A549 (cell line): Measurements from ENCODE around the gene FOXR1. TPM values are rescaled to one million over a fixed set of nuclear protein-coding genes. Genes with fewer than 3 reads are reported as not detected.

Experiments
- ATAC-seq, 2 experiments: fragments of 200-7000 bp in 1 of 2; fragments of >200 bp in 1 of 2; cut with Nextera tagmentation in 1 of 2; cut with Tn5 transposase in 1 of 2; 3 replicates each; pipeline versions ENCODE4 v1.8.0 to v1.9.1; 2018 to 2020; ENCODE audit warnings: mild to moderate bottlenecking in 1 of 2, moderate library complexity in 1 of 2
- CTCF ChIA-PET: fragments of 300-600 bp; sonication (Branson Sonifier 250); formaldehyde crosslinking; extraction: SDS; loops from one replicate; lab custom pipeline; 2021; ENCODE audit warnings: antibody characterized with exemption, inconsistent platforms; lab: Yijun Ruan, JAX
- POLR2A ChIA-PET: fragments of 350-600 bp; formaldehyde crosslinking; extraction: SDS; loops from one replicate; lab custom pipeline; 2021; ENCODE audit warnings: antibody characterized with exemption, inconsistent platforms; lab: Yijun Ruan, JAX
- DNase-seq, 2 experiments: peaks; one replicate each; pipeline versions ENCODE4 v3.0.0 to v3.0.0-alpha.2; 2011 to 2016; ENCODE audit warnings: low read depth in 1 of 2, low spot score in 1 of 2
- FAIRE-seq: peaks from 2 replicates; lab custom pipeline; 2011; peaks lifted over from hg19 to GRCh38; lab: Jason Lieb, UNC
- H3K27ac ChIP-seq, 2 experiments: fragments of >200 bp; sonication (Bioruptor Twin); formaldehyde crosslinking; 3 replicates each; pipeline ENCODE4 v1.5.1; 2016 to 2017
- H3K4me1 ChIP-seq: fragments of >200 bp; sonication (Bioruptor Twin); formaldehyde crosslinking; 3 replicates; pipeline ENCODE4 v1.6.1; 2016
- H3K4me2 ChIP-seq: fragments of >200 bp; sonication (Bioruptor Twin); formaldehyde crosslinking; 3 replicates; pipeline ENCODE4 v1.6.1; 2016
- H3K4me3 ChIP-seq: fragments of >200 bp; sonication (Bioruptor Twin); formaldehyde crosslinking; 3 replicates; pipeline ENCODE4 v1.5.1; 2016
- H3K9me3 ChIP-seq: fragments of >200 bp; sonication (Bioruptor Twin); formaldehyde crosslinking; 3 replicates; pipeline ENCODE4 v1.6.1; 2016
- BCL3 ChIP-seq: fragments of >200 bp; sonication (Bioruptor Twin); formaldehyde crosslinking; IDR thresholded peaks from 3 replicates; pipeline ENCODE4 v1.6.1; 2016
- CEBPB ChIP-seq, 2 experiments: fragments of >200 bp in 1 of 2; sonication (Bioruptor Twin) in 1 of 2; formaldehyde crosslinking in 1 of 2; IDR thresholded peaks; 2 replicates each; pipeline ENCODE4 v1.6.1; 2012 to 2016
- CHD4 ChIP-seq: fragments of 200-600 bp; sonication (generic); IDR thresholded peaks from 2 replicates; pipeline ENCODE4 v1.6.1; 2016; ENCODE audit warnings: antibody characterized with exemption, mild to moderate bottlenecking, borderline replicate concordance
- E2F6 ChIP-seq: IDR thresholded peaks from 2 replicates; pipeline ENCODE4 v1.6.1; 2012; ENCODE audit warnings: low read depth, borderline replicate concordance
- EP300 ChIP-seq, 2 experiments: fragments of >200 bp; sonication (Bioruptor Twin); formaldehyde crosslinking; IDR thresholded peaks; 2 replicates in 1 of 2; 3 replicates in 1 of 2; pipeline ENCODE4 v1.6.1; 2016 to 2017
- ESRRA ChIP-seq: fragments of 150-350 bp; IDR thresholded peaks from 2 replicates; pipeline ENCODE4 v1.6.1; 2014; ENCODE audit warnings: mild to moderate bottlenecking, low read length, borderline replicate concordance
- FOSL2 ChIP-seq, 2 experiments: fragments of 450-650 bp in 1 of 2; fragments of >200 bp in 1 of 2; sonication (Bioruptor Twin) in 1 of 2; formaldehyde crosslinking; IDR thresholded peaks; 2 replicates each; pipeline versions ENCODE4 v1.5.0 to v1.6.1; 2016 to 2020; ENCODE audit warnings: mild to moderate bottlenecking in 1 of 2, moderate library complexity in 1 of 2
- JUN ChIP-seq, 2 experiments: fragments of >200 bp; sonication (Bioruptor Twin); formaldehyde crosslinking; IDR thresholded peaks; 2 replicates in 1 of 2; 3 replicates in 1 of 2; pipeline ENCODE4 v1.6.1; 2016 to 2017
- KDM1A ChIP-seq: fragments of 200-600 bp; sonication (generic); IDR thresholded peaks from 2 replicates; pipeline ENCODE4 v1.6.1; 2016; ENCODE audit warnings: low read depth, mild to moderate bottlenecking
- MAFK ChIP-seq: fragments of 450-650 bp; IDR thresholded peaks from 2 replicates; pipeline ENCODE4 v1.6.1; 2014; ENCODE audit not compliant: partially characterized antibody
- MYC ChIP-seq: IDR thresholded peaks from 2 replicates; pipeline ENCODE4 v1.6.1; 2012; ENCODE audit warnings: mild to moderate bottlenecking, inconsistent platforms, low read length, improper control_type of control experiment, borderline replicate concordance
- PBX3 ChIP-seq: IDR thresholded peaks from 2 replicates; pipeline ENCODE4 v1.6.1; 2012
- RARB ChIP-seq: fragments of 250-450 bp; sonication (Bioruptor Pico); IDR thresholded peaks from 2 replicates; pipeline ENCODE4 v1.8.0; 2021; ENCODE audit warnings: mild to moderate bottlenecking, moderate library complexity
- RNF2 ChIP-seq: fragments of 200-600 bp; sonication (generic); IDR thresholded peaks from 2 replicates; pipeline ENCODE4 v1.6.1; 2016; ENCODE audit warnings: low read depth, mild to moderate bottlenecking, antibody characterized with exemption, moderate library complexity, borderline replicate concordance
- TP53 ChIP-seq: fragments of 250-450 bp; sonication (Bioruptor Pico); IDR thresholded peaks from 2 replicates; pipeline ENCODE4 v1.5.0; 2021; ENCODE audit warnings: mild to moderate bottlenecking, moderate library complexity
- WGBS: methylation state at CpG from one replicate; pipeline ENCODE4 v1.1.6; 2017; ENCODE audit errors: missing lambda C conversion rate; 5-methylcytosine and 5-hydroxymethylcytosine counted together
- polyA plus RNA-seq, 4 experiments: library from polyadenylated mRNA; depleted of rRNA in 3 of 4; stranded (reverse); fragments of >200 nt; fragmentation: RNase III in 1 of 4; extraction: RNeasy Plus Mini Kit Qiagen cat#74134 plus additional on column Dnase treatment in 1 of 4; gene quantifications; 2 replicates in 3 of 4; 3 replicates in 1 of 4; pipeline ENCODE4 v1.2.3, GENCODE V29; 2011 to 2017
- TF ChIP-seq, protein P1 (sequence below): fragments of >200 bp; sonication (Bioruptor Twin); formaldehyde crosslinking; IDR thresholded peaks from 2 replicates; pipeline ENCODE4 v1.6.1; 2016

Gene FOXR1
- polyA plus RNA-seq, 2 of the 4 experiments (the other 2 are of a cell fraction), result not detected

GRCh38 chr11:118924591-118925585 lies 46.7 kb upstream of the FOXR1 start:
- ATAC-seq, result no peak
- 0% methylated on average over 5 of the region's 45 CpGs for WGBS
- peak in 1 of 2 experiments; percentile 49 for DNase-seq
- Histone ChIP-seq H3K4me3 (peak overlapping the region; percentile 62), H3K27ac (peak overlapping the region; percentile 98 to 100), H3K4me1 (peaks cover 23% of the 10 kb centered on the region), H3K4me2 (peak overlapping the region; percentile 100), H3K9me3 (no peaks in the 10 kb centered on the region)
- no peak for TF ChIP-seq EP300 (IDR thresholded peaks at IDR 0.05)
- no peak for TF ChIP-seq KDM1A
- TF ChIP-seq PBX3, result peak; percentile 33; the same call in 1 of the 2 replicates
- TF ChIP-seq JUN (IDR thresholded peaks at IDR 0.05), result peak in 1 of 2 experiments; percentile 9; a peak in 1 of 5 replicates
- CTCF ChIA-PET, result interaction anchor here (0.6 to 4.6 kb wide), 5 partner anchors 36 to 236 kb away, joined by 3 to 16 read pairs (median 3); partner anchors contain the start of gene DDX6
- POLR2A ChIA-PET, result interaction anchor here (1.0 to 2.3 kb wide), 3 partner anchors 14 to 132 kb away, joined by 4 to 53 read pairs (median 6); no protein-coding TSS in a partner anchor
- no peak for FAIRE-seq

DNA sequence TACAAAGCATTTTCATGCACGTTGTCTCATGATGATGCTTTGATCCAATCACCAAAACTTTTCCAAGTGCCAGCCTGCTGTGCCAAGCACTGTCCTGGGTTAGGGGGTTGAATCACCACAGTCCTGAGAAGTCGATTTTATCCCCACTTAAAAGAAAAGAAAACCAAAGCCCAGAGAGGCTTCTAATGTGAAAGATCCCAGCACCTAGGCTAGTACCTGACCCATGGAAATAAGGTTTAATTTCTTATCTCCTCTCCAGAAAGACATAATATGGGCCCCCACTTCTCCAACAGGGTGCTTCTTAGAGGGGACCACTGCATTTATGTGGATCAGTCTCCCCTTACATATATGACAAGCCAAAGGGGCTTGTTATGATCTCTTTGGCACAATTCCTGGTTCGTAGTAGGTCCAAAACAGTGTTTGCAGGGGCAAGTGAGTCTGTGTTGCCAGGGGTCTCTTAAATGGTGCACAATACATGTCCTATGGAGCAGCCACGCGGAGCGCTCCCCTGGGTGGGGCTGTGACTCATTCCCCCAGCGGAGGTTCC lies 43.9 kb upstream of the FOXR1 start:
- peak overlapping the region; percentile 94 for H3K4me3 ChIP-seq
- CTCF ChIA-PET, result interaction anchor here (0.6 to 6.6 kb wide), 15 partner anchors 9 to 317 kb away, joined by 3 to 55 read pairs (median 3); partner anchors contain the start of genes DDX6 and UPK2
- POLR2A ChIA-PET, result interaction anchor here (0.9 to 1.7 kb wide), 4 partner anchors 15 to 137 kb away, joined by 4 to 10 read pairs (median 8); partner anchors contain the start of gene DDX6
- no peak for DNase-seq
- H3K4me1 ChIP-seq, result peaks cover 23% of the 10 kb centered on the region
- H3K4me2 ChIP-seq, result peak overlapping the region; percentile 100
- H3K9me3 ChIP-seq, result no peaks in the 10 kb centered on the region
- H3K27ac ChIP-seq, result peak overlapping the region; percentile 98 to 100
- TF ChIP-seq FOSL2 (IDR thresholded peaks at IDR 0.05) (0 out of 2 replicates have a peak, but pooled peaks have one; percentile 11), FOSL2 (CRISPR knock-in tag; IDR thresholded peaks at IDR 0.05) (no peak; the same call in none of the 2 replicates), E2F6 (no peak), RARB (CRISPR knock-in tag) (no peak), KDM1A (no peak), JUN (IDR thresholded peaks at IDR 0.05) (0 out of 5 replicates have a peak, but pooled peaks of 1 of the 2 experiments have one; percentile 18)
- FAIRE-seq, result no peak
- WGBS, result 0% methylated on average over 5 of the region's 7 CpGs
- ATAC-seq, result no peak

GRCh38 chr11:118928101-118928869 lies 43.3 kb upstream of the FOXR1 start:
- POLR2A ChIA-PET, result interaction anchor here (0.6 to 1.7 kb wide), 5 partner anchors 16 to 137 kb away, joined by 4 to 10 read pairs (median 7); partner anchors contain the start of gene DDX6
- DNase-seq (peak; percentile 91 to 93), FAIRE-seq (no peak), ATAC-seq (peak; percentile 65 to 78)
- WGBS, result 0% methylated on average over 19 of the region's 32 CpGs
- Histone ChIP-seq H3K4me1 (peaks cover 27% of the 10 kb centered on the region), H3K9me3 (no peaks in the 10 kb centered on the region), H3K4me3 (peak overlapping the region; percentile 94), H3K4me2 (peak overlapping the region; percentile 100), H3K27ac (peak overlapping the region; percentile 98 to 100)
- CTCF ChIA-PET, result interaction anchor here (0.6 to 6.6 kb wide), 18 partner anchors 8 to 318 kb away, joined by 3 to 55 read pairs (median 4); partner anchors contain the start of genes DDX6 and UPK2
- no peak for TF ChIP-seq CHD4
- no peak for TF ChIP-seq E2F6
- peak in 1 of 2 experiments; percentile 57; a peak in 3 of 5 replicates for TF ChIP-seq JUN (IDR thresholded peaks at IDR 0.05)
- no peak for TF ChIP-seq MYC
- TF ChIP-seq FOSL2 (IDR thresholded peaks at IDR 0.05), result 0 out of 2 replicates have a peak, but pooled peaks have one; percentile 7
- peak; percentile 83; the same call in 1 of the 2 replicates for TF ChIP-seq FOSL2 (CRISPR knock-in tag; IDR thresholded peaks at IDR 0.05)
- TF ChIP-seq TP53, result no peak
- TF ChIP-seq PBX3, result peak; percentile 96
- no peak for TF ChIP-seq BCL3
- no peak for TF ChIP-seq ESRRA
- TF ChIP-seq, protein P1, sequence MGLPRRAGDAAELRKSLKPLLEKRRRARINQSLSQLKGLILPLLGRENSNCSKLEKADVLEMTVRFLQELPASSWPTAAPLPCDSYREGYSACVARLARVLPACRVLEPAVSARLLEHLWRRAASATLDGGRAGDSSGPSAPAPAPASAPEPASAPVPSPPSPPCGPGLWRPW, result no peak
- TF ChIP-seq EP300 (IDR thresholded peaks at IDR 0.05), result peak in 1 of 2 experiments; percentile 38; a peak in 1 of 5 replicates
- no peak for TF ChIP-seq RARB (CRISPR knock-in tag)
- TF ChIP-seq RNF2, result no peak
- TF ChIP-seq MAFK, result no peak
- TF ChIP-seq CEBPB (IDR thresholded peaks at IDR 0.05), result no peak
